HepG2 (cell line): Measurements from ENCODE around the gene PCSK5. TPM values are rescaled to one million over a fixed set of nuclear protein-coding genes. Genes with fewer than 3 reads are reported as not detected.

Source experiments
- ATAC-seq: fragments of 200-7000 bp; cut with Tn5 transposase; 3 replicates; pipeline ENCODE4 v1.9.1; 2020; ENCODE audit warnings: mild to moderate bottlenecking, moderate library complexity
- BruUV-seq: library from RNA; stranded (reverse); fragments of 400-500 nt; replicated peaks from 2 replicates; lab custom pipeline; 2021; lab: Mats Ljungman, UMichigan
- CTCF ChIA-PET: fragments of 300-600 bp; formaldehyde crosslinking; extraction: SDS; loops from one replicate; lab custom pipeline; 2021; ENCODE audit warnings: low total read pairs, inconsistent platforms, low intra/inter-chr PET ratio; lab: Yijun Ruan, JAX
- POLR2A ChIA-PET: fragments of 350-600 bp; sonication (Branson Sonifier 250); formaldehyde crosslinking; loops from one replicate; lab custom pipeline; 2020; ENCODE audit warnings: antibody characterized with exemption, inconsistent platforms; lab: Yijun Ruan, JAX
- DNase-seq: peaks from one replicate; pipeline ENCODE4 v3.0.0-alpha.2; 2015; ENCODE audit warnings: low spot score
- FAIRE-seq: peaks from 3 replicates; lab custom pipeline; 2011; peaks lifted over from hg19 to GRCh38; lab: Jason Lieb, UNC
- H2AFZ ChIP-seq: one replicate; pipeline ENCODE4 v1.6.1; 2011; ENCODE audit warnings: low read length, inconsistent platforms
- H3K27ac ChIP-seq: fragments of 300-600 bp; 3 replicates; pipeline ENCODE4 v1.8.0; 2011; ENCODE audit warnings: mixed run types, mild to moderate bottlenecking, mixed read lengths, low read length, inconsistent platforms; ENCODE audit not compliant: insufficient read depth; ENCODE audit errors: extremely low read length
- H3K27me3 ChIP-seq, 2 experiments: fragments of 200-600 bp in 1 of 2; 2 replicates in 1 of 2; 3 replicates in 1 of 2; pipeline versions ENCODE4 v1.6.0 to v1.8.0; 2011; ENCODE audit warnings: low read length in 2 of 2, mild to moderate bottlenecking in 2 of 2, moderate library complexity in 2 of 2, inconsistent platforms in 1 of 2; ENCODE audit not compliant: insufficient read depth in 2 of 2, control insufficient read depth in 1 of 2
- H3K36me3 ChIP-seq, 2 experiments: fragments of 200-600 bp in 1 of 2; replicated peaks in 1 of 2; 2 replicates in 1 of 2; 3 replicates in 1 of 2; pipeline versions ENCODE4 v1.5.1 to v1.8.0; 2011; ENCODE audit warnings: low read length in 2 of 2, inconsistent platforms in 1 of 2; ENCODE audit not compliant: insufficient read depth in 2 of 2, control insufficient read depth in 1 of 2
- H3K4me1 ChIP-seq: 2 replicates; pipeline ENCODE4 v1.5.1; 2012; ENCODE audit warnings: low read length, inconsistent platforms; ENCODE audit not compliant: insufficient read depth
- H3K4me2 ChIP-seq: 2 replicates; pipeline ENCODE4 v1.6.0; 2011; ENCODE audit warnings: low read depth, low read length, inconsistent platforms
- H3K4me3 ChIP-seq, 3 experiments: fragments of 200-600 bp in 1 of 3; sonication (generic), shearing (Covaris generic) in 1 of 3; replicated peaks in 1 of 3; 2 replicates each; pipeline ENCODE4 v1.5.1; 2011 to 2016; ENCODE audit warnings: low read length in 3 of 3, inconsistent platforms in 2 of 3, low read depth in 2 of 3, mild to moderate bottlenecking in 2 of 3, control low read depth in 1 of 3, mixed read lengths in 1 of 3; ENCODE audit not compliant: insufficient read depth in 1 of 3
- H3K79me2 ChIP-seq: one replicate; pipeline ENCODE4 v1.6.1; 2011; ENCODE audit warnings: low read length, inconsistent platforms; ENCODE audit not compliant: insufficient read depth
- H3K9ac ChIP-seq: 2 replicates; pipeline ENCODE4 v1.6.0; 2011; ENCODE audit warnings: mild to moderate bottlenecking, low read depth, low read length, inconsistent platforms; ENCODE audit not compliant: insufficient read depth
- H3K9me3 ChIP-seq: 2 replicates; pipeline ENCODE4 v1.5.1; 2012; ENCODE audit warnings: mild to moderate bottlenecking, low read length
- H4K20me1 ChIP-seq: 2 replicates; pipeline ENCODE4 v1.6.0; 2011; ENCODE audit warnings: inconsistent platforms, mild to moderate bottlenecking, low read length, moderate library complexity; ENCODE audit not compliant: insufficient read depth
- CBX1 ChIP-seq: IDR thresholded peaks from one replicate; pipeline ENCODE4 v1.6.1; 2016; ENCODE audit warnings: antibody characterized with exemption, low read depth
- CBX2 ChIP-seq, 2 experiments: fragments of 200-600 bp in 1 of 2; sonication (generic); formaldehyde crosslinking in 1 of 2; IDR thresholded peaks; 2 replicates each; pipeline versions ENCODE4 v1.7.0 to v1.8.1; 2018 to 2022; ENCODE audit warnings: low read depth in 2 of 2, low read length in 1 of 2, mild to moderate bottlenecking in 1 of 2, missing genetic modification reagents in 1 of 2
- CEBPB ChIP-seq: IDR thresholded peaks from 2 replicates; pipeline ENCODE4 v1.6.1; 2011; ENCODE audit warnings: low read depth, low read length, improper control_type of control experiment, borderline replicate concordance
- HMGA1 ChIP-seq: sonication (generic); formaldehyde crosslinking; conservative IDR thresholded peaks from 2 replicates; pipeline ENCODE4 v1.4.0; 2020; ENCODE audit warnings: missing genetic modification reagents
- HNF4G ChIP-seq, 2 experiments: sonication (generic) in 1 of 2; formaldehyde crosslinking in 1 of 2; IDR thresholded peaks; 2 replicates each; pipeline versions ENCODE4 v1.4.0 to v1.6.1; 2011 to 2020; ENCODE audit warnings: borderline replicate concordance in 2 of 2, low read depth in 2 of 2, mild to moderate bottlenecking in 2 of 2, low read length in 1 of 2, missing genetic modification reagents in 1 of 2, moderate library complexity in 1 of 2
- SALL2 ChIP-seq: sonication (generic); formaldehyde crosslinking; IDR thresholded peaks from 2 replicates; pipeline ENCODE4 v1.8.1; 2023; ENCODE audit warnings: mild to moderate bottlenecking, missing genetic modification reagents, inconsistent platforms
- SKI ChIP-seq: fragments of 450-650 bp; IDR thresholded peaks from one replicate; pipeline ENCODE4 v1.6.1; 2018; ENCODE audit warnings: mild to moderate bottlenecking; ENCODE audit not compliant: partially characterized antibody
- ZBTB7B ChIP-seq: sonication (generic); formaldehyde crosslinking; IDR thresholded peaks from 2 replicates; pipeline ENCODE4 v1.4.0; 2020; ENCODE audit warnings: missing genetic modification reagents
- ZNF446 ChIP-seq: sonication (generic); formaldehyde crosslinking; IDR thresholded peaks from 2 replicates; pipeline ENCODE4 v1.5.0; 2020; ENCODE audit warnings: mild to moderate bottlenecking, missing genetic modification reagents
- ZNF557 ChIP-seq: sonication (generic); formaldehyde crosslinking; IDR thresholded peaks from 2 replicates; pipeline ENCODE4 v1.4.0; 2020; ENCODE audit warnings: missing genetic modification reagents
- WGBS: methylation state at CpG from one replicate; pipeline ENCODE4 v1.1.6; 2017; ENCODE audit warnings: low lambda C conversion rate; 5-methylcytosine and 5-hydroxymethylcytosine counted together
- in situ Hi-C: cut with HindIII; loops from 2 replicates; pipeline ENCODE4 v1.10.0; 2017; ENCODE audit warnings: low pct_unique_long_range_greater_than_20kb; ENCODE audit not compliant: extremely low pct_ligation_motif_present
- intact Hi-C: fragments of 100-400 bp; cut with micrococcal nuclease; formaldehyde crosslinking; loops from one replicate; pipeline ENCODE4 v1.10.0; 2022; ENCODE audit not compliant: unreplicated experiment
- polyA plus RNA-seq, 8 experiments: library from polyadenylated mRNA; depleted of rRNA in 3 of 8; stranded (reverse) in 7 of 8; unstranded in 1 of 8; fragments of >200 nt; fragmentation: Illumina TruSeq in 4 of 8; extraction: Trizol in 4 of 8; gene quantifications; 2 replicates each; pipeline versions ENCODE4 v1.2.1 to v1.2.3, GENCODE V29; 2011 to 2016; ENCODE audit warnings: low read depth in 4 of 8, missing spikeins in 1 of 8, mixed read lengths in 1 of 8; ENCODE audit not compliant: insufficient read depth in 1 of 8
- total RNA-seq, 5 experiments: library from RNA; depleted of rRNA; stranded (reverse); fragments of >200 nt; fragmentation: Illumina TruSeq; extraction: Trizol; gene quantifications; 2 replicates each; pipeline ENCODE4 v1.2.3, GENCODE V29; 2016; ENCODE audit warnings: low read depth in 1 of 5
- TF ChIP-seq, protein P1 (sequence below), 2 experiments: sonication (generic) in 1 of 2; formaldehyde crosslinking in 1 of 2; IDR thresholded peaks; 2 replicates each; pipeline versions ENCODE4 v1.4.0 to v1.6.1; 2018 to 2020; ENCODE audit warnings: missing genetic modification reagents in 2 of 2, borderline replicate concordance in 1 of 2, low read depth in 1 of 2, mild to moderate bottlenecking in 1 of 2, missing biosample characterization in 1 of 2

PCSK5 gene
- total and polyA plus RNA-seq, 2 of the 13 experiments (the other 11 are each of a cell fraction or from before 2014, with no cell fraction given) = 0.55 to 0.66 TPM

DNA sequence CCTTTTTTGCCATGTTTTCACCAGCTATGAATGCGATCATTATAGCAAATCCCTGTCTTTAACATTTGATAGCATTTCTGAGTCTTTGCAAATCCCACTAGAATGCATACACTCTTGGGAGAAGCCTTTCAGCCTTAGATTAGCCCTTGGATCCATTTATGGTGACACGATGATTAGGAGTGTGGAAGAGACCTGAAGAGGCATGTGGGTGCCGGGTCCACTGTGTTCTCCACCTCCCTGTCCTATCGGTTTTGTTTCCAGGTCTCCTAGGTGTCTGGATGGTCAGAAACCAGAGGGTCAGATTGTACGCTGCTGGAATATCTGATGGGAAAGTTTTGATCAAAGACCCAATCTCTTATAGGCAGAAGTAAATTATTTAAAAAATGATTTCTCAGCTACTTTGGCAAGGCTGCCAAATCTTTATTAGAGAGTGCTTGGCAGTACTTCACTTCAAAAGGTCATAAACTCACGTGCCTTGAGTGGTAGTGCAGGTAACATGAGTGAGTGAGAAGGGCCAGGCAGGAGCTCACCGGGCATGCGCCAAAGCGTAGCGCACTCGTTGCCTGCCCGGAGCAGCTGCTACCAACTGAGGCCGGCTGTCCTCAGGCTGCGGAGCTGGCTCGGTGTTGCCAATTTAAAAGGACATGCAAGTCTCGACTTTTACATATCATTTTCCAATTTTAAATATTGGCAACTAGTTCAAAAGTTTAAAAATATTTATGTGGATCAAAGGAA, 51.3 kb downstream of the PCSK5 start (continued):
- TF ChIP-seq SALL2 (CRISPR knock-in tag) (no peak), ZNF446 (no peak), HMGA1 (CRISPR knock-in tag) (no peak)

DNA sequence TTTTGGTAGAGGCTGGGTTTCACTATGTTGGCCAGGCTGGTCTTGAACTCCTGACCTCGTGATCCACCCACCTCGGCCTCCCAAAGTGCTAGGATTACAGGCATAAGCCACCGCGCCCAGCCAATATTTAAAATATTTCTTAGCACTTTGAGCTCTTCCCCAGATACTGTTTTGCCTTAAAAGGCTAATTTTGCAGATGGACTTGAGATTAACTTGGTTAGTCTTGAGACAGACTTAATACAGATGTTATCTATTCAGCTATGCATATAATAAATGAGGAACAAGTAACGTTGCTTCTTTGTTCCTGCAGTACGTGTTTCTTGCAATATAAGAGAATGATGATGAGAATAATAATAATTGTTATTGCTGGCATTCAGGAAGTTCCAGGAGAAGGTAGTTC, 56.3 kb downstream of the PCSK5 start:
- no peak overlapping the region for H3K4me2 ChIP-seq
- CTCF ChIA-PET = no interaction called here
- no peak for DNase-seq
- TF ChIP-seq HNF4G (IDR thresholded peaks at IDR 0.05; ENCODE audit: borderline replicate concordance, low read depth, low read length) = no peak
- TF ChIP-seq HNF4G (CRISPR knock-in tag; IDR thresholded peaks at IDR 0.05; ENCODE audit: borderline replicate concordance, low read depth) = no peak
- TF ChIP-seq ZBTB7B (CRISPR knock-in tag) = no peak
- TF ChIP-seq CBX1 = no peak
- no peak for TF ChIP-seq CEBPB
- TF ChIP-seq SKI = no peak
- TF ChIP-seq CBX2 (IDR thresholded peaks at IDR 0.05; ENCODE audit: low read depth, low read length) = no peak
- TF ChIP-seq CBX2 (CRISPR knock-in tag; IDR thresholded peaks at IDR 0.05; ENCODE audit: low read depth) = no peak
- TF ChIP-seq ZNF557 (CRISPR knock-in tag) = no peak
- TF ChIP-seq, protein P1, sequence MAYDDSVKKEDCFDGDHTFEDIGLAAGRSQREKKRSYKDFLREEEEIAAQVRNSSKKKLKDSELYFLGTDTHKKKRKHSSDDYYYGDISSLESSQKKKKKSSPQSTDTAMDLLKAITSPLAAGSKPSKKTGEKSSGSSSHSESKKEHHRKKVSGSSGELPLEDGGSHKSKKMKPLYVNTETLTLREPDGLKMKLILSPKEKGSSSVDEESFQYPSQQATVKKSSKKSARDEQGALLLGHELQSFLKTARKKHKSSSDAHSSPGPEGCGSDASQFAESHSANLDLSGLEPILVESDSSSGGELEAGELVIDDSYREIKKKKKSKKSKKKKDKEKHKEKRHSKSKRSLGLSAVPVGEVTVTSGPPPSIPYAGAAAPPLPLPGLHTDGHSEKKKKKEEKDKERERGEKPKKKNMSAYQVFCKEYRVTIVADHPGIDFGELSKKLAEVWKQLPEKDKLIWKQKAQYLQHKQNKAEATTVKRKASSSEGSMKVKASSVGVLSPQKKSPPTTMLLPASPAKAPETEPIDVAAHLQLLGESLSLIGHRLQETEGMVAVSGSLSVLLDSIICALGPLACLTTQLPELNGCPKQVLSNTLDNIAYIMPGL (CRISPR knock-in tag; IDR thresholded peaks at IDR 0.05; ENCODE audit: borderline replicate concordance in 1 of 2, low read depth in 1 of 2) = no peak
- no peak overlapping the region for H3K27ac ChIP-seq
- no peak for FAIRE-seq
- H3K4me3 ChIP-seq = no peak overlapping the region
- no peak overlapping the region for H2AFZ ChIP-seq
- 51% methylated on average over 6 of the region's 6 CpGs for WGBS
- H3K4me1 ChIP-seq = peaks cover 10% of the 10 kb centered on the region
- BruUV-seq = no TSS peak
- H3K79me2 ChIP-seq = no peaks in the 10 kb centered on the region
- ATAC-seq = no peak
- in situ Hi-C loops = no loop called here
- no peak overlapping the region for H3K9ac ChIP-seq
- intact Hi-C loops = no loop called here
- no peaks in the 10 kb centered on the region for H4K20me1 ChIP-seq
- POLR2A ChIA-PET = no interaction called here
- H3K36me3 ChIP-seq = no peaks in the 10 kb centered on the region
- H3K27me3 ChIP-seq = no peaks in the 10 kb centered on the region
- H3K9me3 ChIP-seq = no peaks in the 10 kb centered on the region
